GM21390 (cell line): ENCODE data around the gene FMN2.

ENCODE experiments used
- ATAC-seq: cut with Tn5 transposase; IDR thresholded peaks from one replicate; pipeline ENCODE4 v1.9.1; 2021; ENCODE audit not compliant: unreplicated experiment

Gene FMN2

DNA sequence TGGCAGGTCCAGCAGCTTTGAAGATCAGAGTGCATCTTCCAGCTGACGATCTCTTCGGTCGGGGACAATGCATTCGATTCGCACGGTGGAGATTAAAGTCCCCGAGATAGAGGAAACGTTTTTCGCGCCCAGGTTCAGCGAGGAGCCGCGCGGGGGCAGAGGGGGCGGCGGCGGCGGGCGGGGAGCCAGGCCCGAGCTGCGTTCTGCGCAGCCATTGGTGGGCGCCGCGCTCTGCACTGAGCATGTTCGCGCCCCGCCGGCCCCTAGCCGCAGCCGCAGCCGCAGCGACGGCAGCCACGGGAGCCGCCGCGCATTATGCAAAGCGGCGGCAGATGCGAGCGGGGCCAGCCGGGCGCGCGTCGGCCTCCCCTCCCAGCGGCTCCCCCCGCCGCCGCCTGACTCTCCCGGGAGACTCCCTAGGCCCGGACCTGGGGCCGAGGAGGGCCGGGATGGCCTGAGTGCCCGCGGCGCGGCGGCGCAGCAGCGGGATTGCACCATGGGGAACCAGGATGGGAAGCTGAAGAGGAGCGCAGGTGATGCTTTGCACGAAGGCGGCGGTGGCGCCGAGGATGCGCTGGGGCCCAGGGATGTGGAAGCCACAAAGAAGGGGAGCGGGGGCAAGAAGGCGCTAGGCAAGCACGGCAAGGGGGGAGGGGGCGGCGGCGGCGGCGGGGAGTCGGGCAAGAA is at the start of gene FMN2:
Gene FMN2, plus strand, starts transcription at position 270 of the 687 bp plus-strand sequence. Its CDS starts 227 bp downstream, at position 497.
- ATAC-seq = no peak

DNA sequence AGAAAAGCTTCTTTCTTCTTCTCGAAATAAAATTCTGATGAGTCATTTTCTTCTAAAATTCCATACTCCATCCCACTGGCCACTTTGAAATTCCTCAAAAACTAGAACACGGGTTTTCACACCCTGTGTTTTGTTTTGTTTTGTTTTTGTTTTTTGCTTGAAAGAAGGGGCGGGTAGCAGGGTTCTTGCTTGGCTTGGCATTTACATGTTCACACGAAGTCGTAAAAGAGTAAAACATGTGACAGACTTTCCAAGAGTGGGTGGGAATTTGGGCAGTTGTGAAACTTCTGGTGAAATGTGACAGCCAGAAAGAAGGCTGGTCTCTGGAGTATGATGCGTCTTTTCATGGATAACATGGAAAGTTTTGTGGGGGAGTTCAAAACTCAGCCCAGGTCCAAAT is 47.1 kb upstream of the FMN2 start:
- ATAC-seq = no peak

GRCh38 chr1:240046000-240046399 is 45.7 kb upstream of the FMN2 start:
- ATAC-seq = no peak

- no peak for ATAC-seq
Observed at GRCh38 chr1:240054109-240054701, 37.5 kb upstream of the FMN2 start.

DNA sequence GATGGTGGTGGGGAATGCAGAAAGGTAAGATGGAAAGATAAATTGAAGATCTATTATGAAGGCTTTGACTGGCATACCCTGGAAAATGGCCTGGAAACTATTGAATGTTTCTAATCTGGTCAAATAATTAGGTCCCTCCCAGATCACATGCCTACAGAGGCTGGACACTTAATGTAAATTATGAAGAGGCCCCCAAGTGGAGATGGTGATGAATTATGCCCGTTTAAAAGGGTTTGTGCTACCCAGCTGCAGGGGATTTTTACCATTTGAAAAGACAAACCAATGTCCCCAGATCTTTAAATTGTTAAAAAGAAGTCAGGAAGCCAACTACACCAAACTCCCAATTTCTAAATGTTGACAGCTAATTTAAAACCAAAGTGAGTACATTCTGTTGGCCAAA is 35.7 kb upstream of the FMN2 start:
- no peak for ATAC-seq

DNA sequence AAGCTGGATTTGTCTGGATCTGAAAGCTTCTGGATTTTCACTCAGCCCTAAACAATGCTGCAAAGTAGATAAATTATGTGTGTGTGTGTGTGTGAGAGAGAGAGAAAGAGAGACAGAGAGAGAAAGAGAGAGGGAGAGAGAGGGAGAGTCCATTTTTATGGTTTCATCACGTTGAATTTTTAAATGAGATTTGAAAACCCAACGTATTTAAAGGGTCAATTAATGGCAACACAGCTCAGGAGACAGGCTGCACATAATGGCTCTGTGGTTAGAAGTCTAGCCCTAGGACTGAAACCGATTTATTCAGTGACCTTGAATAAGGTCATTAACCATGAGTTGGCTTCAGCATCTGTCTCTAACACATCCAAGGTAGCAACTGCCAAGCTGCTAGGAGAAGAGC is 35.3 kb upstream of the FMN2 start:
- ATAC-seq = no peak

DNA sequence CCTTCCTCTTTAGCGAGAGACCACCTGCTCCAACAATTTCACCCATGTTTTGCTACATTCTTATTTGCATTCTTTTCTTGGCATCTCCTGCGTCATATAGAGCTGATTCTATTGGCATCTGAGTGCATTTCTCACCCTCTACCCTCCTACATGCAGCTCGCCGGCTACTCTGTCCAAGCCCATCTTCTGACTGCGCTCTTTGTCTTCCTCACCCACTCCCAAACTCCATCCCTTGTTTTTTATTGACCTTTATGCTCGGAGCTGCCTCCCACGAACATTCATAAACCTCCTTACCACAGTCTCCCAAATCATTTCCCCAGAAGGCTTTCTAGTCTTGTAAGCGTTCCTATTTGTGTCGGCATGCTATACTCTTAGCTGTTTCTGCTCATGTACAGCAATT is 33.6 kb upstream of the FMN2 start:
- no peak for ATAC-seq

DNA sequence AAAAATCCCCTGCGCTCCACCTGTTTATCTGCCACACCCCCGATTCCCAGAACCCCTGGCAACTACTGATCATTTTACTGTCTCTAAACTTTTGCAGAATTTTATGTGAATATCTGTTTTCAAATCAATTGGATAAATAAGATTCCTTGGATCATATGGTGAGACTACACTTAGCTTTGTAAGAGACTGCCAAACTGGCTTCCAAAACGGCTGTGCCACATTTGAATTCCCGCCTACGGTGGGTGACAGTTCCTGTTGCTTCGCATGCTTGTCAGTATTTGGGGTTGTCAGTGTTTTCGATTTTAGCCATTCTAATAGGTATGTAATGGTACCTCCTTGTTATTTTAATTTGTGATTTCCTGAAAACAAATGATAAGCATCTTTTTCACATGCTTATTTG is 22.7 kb upstream of the FMN2 start:
- ATAC-seq = no peak

DNA sequence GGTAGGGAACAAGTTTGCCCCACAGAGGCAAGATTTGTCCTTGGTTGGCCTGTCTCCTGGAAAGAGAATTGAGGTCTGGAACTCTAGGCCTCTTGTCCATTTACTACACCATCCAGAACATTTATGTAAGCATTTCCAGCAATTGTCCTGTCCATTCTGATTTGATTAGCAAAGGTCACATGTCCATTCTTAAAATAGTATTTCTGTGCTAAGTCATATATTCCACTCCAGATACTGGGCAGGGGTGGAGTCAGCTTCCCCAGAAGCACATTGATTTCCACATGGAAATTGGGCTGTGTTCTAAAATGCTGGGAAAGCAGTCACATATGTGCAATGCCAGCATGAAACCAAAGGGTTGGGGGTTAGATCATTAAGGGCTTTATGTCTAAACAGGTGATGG is 21.5 kb upstream of the FMN2 start:
- ATAC-seq = no peak

DNA sequence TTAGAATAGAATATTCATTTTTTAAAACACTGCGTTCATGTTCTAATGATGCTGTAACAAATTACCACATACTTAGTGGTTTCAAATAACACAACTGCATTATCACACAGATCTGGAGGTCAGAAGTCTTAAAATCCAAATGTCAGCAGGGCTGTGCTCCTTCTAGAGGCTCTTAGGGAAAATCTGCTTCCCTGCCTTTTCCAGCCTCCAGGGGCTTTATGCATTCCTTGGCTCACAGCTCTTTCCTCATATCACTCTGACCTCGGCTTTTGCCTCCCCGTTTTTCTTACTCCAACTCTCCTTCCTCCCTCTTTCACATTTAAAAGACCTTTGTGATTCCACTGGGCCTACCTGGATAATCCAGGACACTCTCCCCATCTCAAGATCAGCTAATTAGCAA is 18.6 kb upstream of the FMN2 start:
- no peak for ATAC-seq

GRCh38 chr1:240074422-240074821 is 17.3 kb upstream of the FMN2 start:
- no peak for ATAC-seq

DNA sequence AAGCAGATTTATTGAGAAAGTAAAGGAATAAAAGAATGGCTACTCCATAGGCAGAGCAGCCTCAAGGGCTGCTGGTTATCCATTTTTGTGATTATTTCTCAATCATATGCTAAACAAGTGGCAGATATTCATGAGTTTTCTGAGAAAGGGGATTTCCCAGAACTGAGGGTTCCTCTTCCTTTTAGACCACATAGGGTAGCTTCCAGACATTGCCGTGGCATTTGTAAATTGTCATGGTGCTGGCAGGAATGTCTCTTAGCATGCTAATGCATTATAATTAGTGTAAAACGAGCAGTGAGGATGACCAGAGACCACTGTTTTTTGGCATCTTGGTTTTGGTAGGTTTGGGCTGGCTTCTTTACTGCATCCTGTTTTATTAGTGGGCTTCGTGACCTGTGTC is 16.8 kb upstream of the FMN2 start:
- no peak for ATAC-seq

DNA sequence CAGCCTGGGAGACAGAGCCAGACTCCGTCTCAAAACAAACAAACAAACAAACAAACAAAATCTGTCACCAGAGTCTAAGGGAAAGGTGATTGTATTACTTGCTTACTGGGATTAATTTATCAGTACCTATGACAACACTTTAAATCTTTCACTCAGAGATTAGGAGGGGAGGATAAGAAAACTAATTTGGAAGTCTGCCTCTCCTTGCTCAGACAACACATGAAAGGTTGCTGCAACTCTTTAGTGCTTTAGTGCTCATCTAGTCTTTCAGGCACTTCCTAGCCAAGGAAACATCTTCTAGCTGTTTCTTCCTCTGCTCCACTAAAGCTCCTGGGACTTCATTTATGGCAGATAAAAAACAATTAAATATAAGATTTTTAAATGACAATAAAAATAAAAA is 7.3 kb upstream of the FMN2 start:
- no peak for ATAC-seq

- no peak for ATAC-seq
Observed at GRCh38 chr1:240084749-240085148, 6.9 kb upstream of the FMN2 start.

DNA sequence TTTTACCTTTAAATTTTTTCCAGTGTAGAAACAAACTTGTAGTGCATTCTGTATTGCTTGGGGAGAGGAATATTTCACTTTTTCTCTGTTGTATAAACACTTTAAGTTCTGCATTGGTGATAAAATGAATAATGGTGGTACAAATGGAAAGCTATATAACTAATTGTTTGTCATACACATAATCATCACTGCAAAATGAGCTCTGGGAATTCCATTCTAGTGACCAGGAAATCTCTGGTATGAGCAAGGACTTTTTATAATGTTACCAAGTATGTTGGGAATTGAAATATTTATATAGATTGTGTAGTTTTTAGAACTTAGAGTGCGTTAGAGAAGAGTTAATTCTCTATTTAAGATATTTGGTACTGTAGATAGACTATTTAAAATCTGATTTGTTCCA is 5.0 kb upstream of the FMN2 start:
- ATAC-seq = no peak

DNA sequence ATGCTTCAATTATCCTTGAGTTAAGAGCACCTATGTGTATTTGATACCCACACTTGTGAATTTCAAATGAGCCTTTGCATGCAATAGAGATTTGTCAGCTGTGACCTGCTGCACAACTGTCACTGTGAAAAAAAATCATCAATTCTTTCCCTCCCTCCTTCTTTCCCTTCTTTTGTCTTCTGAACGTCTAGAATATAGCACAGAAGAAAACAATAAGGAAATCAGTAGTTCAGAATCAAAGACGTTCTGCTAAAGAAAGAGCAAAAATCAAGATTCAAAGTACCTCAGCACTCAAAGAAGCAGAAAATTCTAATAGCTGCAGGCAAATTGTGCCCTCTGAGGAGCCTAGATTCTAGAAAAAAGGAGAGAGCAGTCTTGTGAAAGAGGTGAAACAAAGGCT is 1.7 kb upstream of the FMN2 start:
- ATAC-seq = no peak

DNA sequence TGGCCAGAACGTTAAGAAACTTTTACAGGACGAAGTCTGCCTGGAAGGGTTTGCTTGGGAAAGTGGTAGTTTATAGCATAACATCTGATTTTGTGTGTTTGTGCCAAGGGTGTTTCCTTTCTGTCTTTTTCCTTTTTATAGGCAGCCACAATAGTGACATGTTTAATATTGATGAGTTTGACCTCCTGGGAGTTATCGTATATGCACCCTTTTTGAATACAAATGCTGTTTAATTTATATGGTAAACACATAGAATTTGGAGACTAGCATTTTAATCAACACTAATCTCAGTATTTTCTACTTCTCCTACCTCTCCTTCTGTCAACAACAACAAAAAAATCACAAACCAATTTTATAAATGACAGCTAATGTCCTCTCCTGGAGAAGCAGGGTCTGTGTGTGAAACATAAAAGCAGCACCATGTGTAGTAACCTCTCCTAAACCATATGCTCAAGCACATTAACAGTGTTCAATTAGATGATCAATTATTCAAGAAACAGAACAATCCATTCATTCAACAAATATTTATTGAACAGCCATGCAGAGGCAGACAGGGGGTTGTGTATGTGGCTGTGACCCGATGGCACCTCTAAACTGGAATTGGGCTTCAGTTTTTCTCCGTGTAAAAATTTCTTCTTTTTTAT is 604 bp upstream of the FMN2 start:
- ATAC-seq = no peak

DNA sequence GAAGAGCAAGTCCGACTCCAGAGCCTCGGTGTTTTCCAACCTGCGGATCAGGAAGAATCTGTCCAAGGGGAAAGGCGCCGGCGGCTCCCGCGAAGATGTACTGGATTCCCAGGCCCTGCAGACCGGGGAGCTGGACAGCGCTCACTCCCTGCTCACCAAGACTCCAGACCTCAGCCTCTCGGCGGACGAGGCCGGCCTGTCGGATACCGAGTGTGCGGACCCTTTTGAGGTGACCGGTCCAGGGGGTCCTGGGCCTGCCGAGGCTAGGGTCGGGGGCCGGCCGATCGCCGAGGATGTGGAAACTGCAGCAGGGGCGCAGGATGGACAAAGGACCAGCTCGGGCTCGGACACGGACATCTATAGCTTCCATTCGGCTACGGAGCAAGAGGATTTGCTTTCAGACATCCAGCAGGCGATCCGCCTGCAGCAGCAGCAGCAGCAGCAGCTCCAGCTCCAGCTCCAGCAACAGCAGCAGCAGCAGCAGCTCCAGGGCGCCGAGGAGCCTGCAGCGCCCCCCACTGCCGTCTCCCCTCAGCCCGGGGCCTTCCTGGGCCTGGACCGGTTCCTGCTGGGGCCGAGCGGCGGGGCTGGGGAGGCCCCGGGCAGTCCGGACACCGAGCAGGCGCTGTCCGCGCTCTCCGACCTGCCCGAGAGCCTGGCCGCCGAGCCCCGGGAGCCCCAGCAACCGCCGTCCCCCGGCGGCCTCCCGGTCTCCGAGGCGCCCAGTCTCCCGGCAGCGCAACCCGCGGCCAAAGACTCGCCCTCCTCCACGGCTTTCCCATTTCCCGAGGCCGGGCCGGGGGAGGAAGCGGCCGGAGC is 827 bp downstream of the FMN2 start:
- ATAC-seq = no peak

- ATAC-seq = no peak
Observed at GRCh38 chr1:240093120-240093961, 1.7 kb downstream of the FMN2 start.

GRCh38 chr1:240094041-240094722 is 2.5 kb downstream of the FMN2 start:
- ATAC-seq = no peak
